Measurements from ENCODE around the gene RAB7B. TPM values are rescaled to one million over a fixed set of nuclear protein-coding genes. Genes with fewer than 3 reads are reported as not detected.

The RAB7B gene
- total and polyA plus RNA-seq, 2 experiments from 2014 or later = 4.5 to 22.6 TPM

- TF ChIP-seq EZH2phosphoT487 (IDR thresholded peaks at IDR 0.05; ENCODE audit: low read depth, severe bottlenecking, unreplicated experiment) (no peak), EZH2 (IDR thresholded peaks at IDR 0.05; ENCODE audit: borderline replicate concordance) (no peak), CTCF (IDR thresholded peaks at IDR 0.05; ENCODE audit: poor library complexity) (no peak)
- no peaks in the 10 kb centered on the region for H3K27me3 ChIP-seq
- H4K20me1 ChIP-seq (ENCODE audit: insufficient read depth, poor library complexity, severe bottlenecking) = no peaks in the 10 kb centered on the region
- no peak for DNase-seq (ENCODE audit: low spot score)
- no peak overlapping the region for H3K4me2 ChIP-seq
- H2AFZ ChIP-seq = no peak overlapping the region
- no peaks in the 10 kb centered on the region for H3K36me3 ChIP-seq (replicated peaks; ENCODE audit: insufficient read depth, low read depth)
- no peak overlapping the region for H3K4me3 ChIP-seq
- H3K9me2 ChIP-seq (replicated peaks; ENCODE audit: insufficient read depth) = no peaks in the 10 kb centered on the region
- H3K79me2 ChIP-seq = no peaks in the 10 kb centered on the region
- H3K27ac ChIP-seq = no peak overlapping the region
- H3K9me3 ChIP-seq (ENCODE audit: low read depth) = no peaks in the 10 kb centered on the region
- WGBS (ENCODE audit: low lambda C conversion rate, missing lambda C conversion rate) = 38% methylated on average over 1 of the region's 1 CpG
- no peaks in the 10 kb centered on the region for H3K4me1 ChIP-seq (ENCODE audit: insufficient read depth)
Measured at GRCh38 chr1:205970486-205970885, 32.7 kb downstream of the RAB7B start.

GRCh38 chr1:205969229-205969628, 34.0 kb downstream of the RAB7B start:
- no peaks in the 10 kb centered on the region for H3K4me1 ChIP-seq (ENCODE audit: insufficient read depth)
- no peak overlapping the region for H3K4me2 ChIP-seq
- H3K9me2 ChIP-seq (replicated peaks; ENCODE audit: insufficient read depth) = no peaks in the 10 kb centered on the region
- H3K9me3 ChIP-seq (ENCODE audit: low read depth) = no peaks in the 10 kb centered on the region
- no peak overlapping the region for H2AFZ ChIP-seq
- H3K27ac ChIP-seq = no peak overlapping the region
- TF ChIP-seq EZH2 (IDR thresholded peaks at IDR 0.05; ENCODE audit: borderline replicate concordance) (no peak), EZH2phosphoT487 (IDR thresholded peaks at IDR 0.05; ENCODE audit: low read depth, severe bottlenecking, unreplicated experiment) (no peak), CTCF (IDR thresholded peaks at IDR 0.05; ENCODE audit: poor library complexity) (no peak)
- no peak for DNase-seq (ENCODE audit: low spot score)
- no peaks in the 10 kb centered on the region for H3K27me3 ChIP-seq
- H4K20me1 ChIP-seq (ENCODE audit: insufficient read depth, poor library complexity, severe bottlenecking) = no peaks in the 10 kb centered on the region
- no peaks in the 10 kb centered on the region for H3K79me2 ChIP-seq
- 89% methylated on average over 8 of the region's 8 CpGs for WGBS (ENCODE audit: low lambda C conversion rate, missing lambda C conversion rate)
- no peak overlapping the region for H3K4me3 ChIP-seq
- H3K36me3 ChIP-seq (replicated peaks; ENCODE audit: insufficient read depth, low read depth) = no peaks in the 10 kb centered on the region

- Histone ChIP-seq H2AFZ (no peak overlapping the region), H3K9me3 (ENCODE audit: low read depth) (no peaks in the 10 kb centered on the region), H3K4me3 (no peak overlapping the region), H3K4me1 (ENCODE audit: insufficient read depth) (no peaks in the 10 kb centered on the region), H3K9me2 (replicated peaks; ENCODE audit: insufficient read depth) (no peaks in the 10 kb centered on the region), H3K79me2 (no peaks in the 10 kb centered on the region), H3K36me3 (replicated peaks; ENCODE audit: insufficient read depth, low read depth) (no peaks in the 10 kb centered on the region), H3K27ac (no peak overlapping the region), H3K4me2 (no peak overlapping the region), H3K27me3 (no peaks in the 10 kb centered on the region), H4K20me1 (ENCODE audit: insufficient read depth, poor library complexity, severe bottlenecking) (no peaks in the 10 kb centered on the region)
- TF ChIP-seq EZH2 (IDR thresholded peaks at IDR 0.05; ENCODE audit: borderline replicate concordance) = no peak
- no peak for DNase-seq (ENCODE audit: low spot score)
- WGBS (ENCODE audit: low lambda C conversion rate, missing lambda C conversion rate) = 79% methylated on average over 10 of the region's 10 CpGs
Measured at GRCh38 chr1:205967554-205968335, 35.5 kb downstream of the RAB7B start.

GRCh38 chr1:205965036-205965884, 37.9 kb downstream of the RAB7B start:
- Histone ChIP-seq H3K4me2 (no peak overlapping the region), H3K27ac (no peak overlapping the region), H3K9me3 (ENCODE audit: low read depth) (no peaks in the 10 kb centered on the region), H4K20me1 (ENCODE audit: insufficient read depth, poor library complexity, severe bottlenecking) (no peaks in the 10 kb centered on the region), H3K4me1 (ENCODE audit: insufficient read depth) (peaks cover 8% of the 10 kb centered on the region), H2AFZ (no peak overlapping the region), H3K36me3 (replicated peaks; ENCODE audit: insufficient read depth, low read depth) (no peaks in the 10 kb centered on the region), H3K27me3 (no peaks in the 10 kb centered on the region), H3K9me2 (replicated peaks; ENCODE audit: insufficient read depth) (no peaks in the 10 kb centered on the region), H3K4me3 (no peak overlapping the region), H3K79me2 (no peaks in the 10 kb centered on the region)
- TF ChIP-seq CTCF (IDR thresholded peaks at IDR 0.05; ENCODE audit: poor library complexity) = no peak
- no peak for TF ChIP-seq EZH2 (IDR thresholded peaks at IDR 0.05; ENCODE audit: borderline replicate concordance)
- TF ChIP-seq EZH2phosphoT487 (IDR thresholded peaks at IDR 0.05; ENCODE audit: low read depth, severe bottlenecking, unreplicated experiment) = no peak
- WGBS (ENCODE audit: low lambda C conversion rate, missing lambda C conversion rate) = 68% methylated on average over 12 of the region's 13 CpGs
- no peak for DNase-seq (ENCODE audit: low spot score)
